ENCODE results near the gene SHISAL2B.

DNA sequence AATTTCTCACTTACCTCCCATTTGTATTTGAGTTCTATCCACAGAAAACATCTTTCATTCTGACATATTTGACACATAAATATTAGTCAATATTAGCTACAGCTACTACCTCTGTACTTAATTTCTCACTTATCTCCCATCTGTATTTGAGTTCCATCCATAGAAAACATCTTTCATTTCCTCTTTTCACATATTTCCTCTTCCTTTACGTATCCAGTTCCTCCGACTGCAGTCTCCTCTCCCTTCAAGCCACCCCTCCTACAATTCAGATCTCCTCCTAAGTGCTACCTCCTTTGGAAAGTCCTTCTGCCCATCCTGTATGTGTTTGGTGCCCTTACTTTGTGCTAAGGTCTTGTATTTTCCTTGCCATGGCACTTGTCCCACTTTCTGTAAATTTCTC, 76.6 kb downstream of the SHISAL2B start:
- TF ChIP-seq, protein P1, sequence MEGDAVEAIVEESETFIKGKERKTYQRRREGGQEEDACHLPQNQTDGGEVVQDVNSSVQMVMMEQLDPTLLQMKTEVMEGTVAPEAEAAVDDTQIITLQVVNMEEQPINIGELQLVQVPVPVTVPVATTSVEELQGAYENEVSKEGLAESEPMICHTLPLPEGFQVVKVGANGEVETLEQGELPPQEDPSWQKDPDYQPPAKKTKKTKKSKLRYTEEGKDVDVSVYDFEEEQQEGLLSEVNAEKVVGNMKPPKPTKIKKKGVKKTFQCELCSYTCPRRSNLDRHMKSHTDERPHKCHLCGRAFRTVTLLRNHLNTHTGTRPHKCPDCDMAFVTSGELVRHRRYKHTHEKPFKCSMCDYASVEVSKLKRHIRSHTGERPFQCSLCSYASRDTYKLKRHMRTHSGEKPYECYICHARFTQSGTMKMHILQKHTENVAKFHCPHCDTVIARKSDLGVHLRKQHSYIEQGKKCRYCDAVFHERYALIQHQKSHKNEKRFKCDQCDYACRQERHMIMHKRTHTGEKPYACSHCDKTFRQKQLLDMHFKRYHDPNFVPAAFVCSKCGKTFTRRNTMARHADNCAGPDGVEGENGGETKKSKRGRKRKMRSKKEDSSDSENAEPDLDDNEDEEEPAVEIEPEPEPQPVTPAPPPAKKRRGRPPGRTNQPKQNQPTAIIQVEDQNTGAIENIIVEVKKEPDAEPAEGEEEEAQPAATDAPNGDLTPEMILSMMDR (IDR thresholded peaks at IDR 0.05; ENCODE audit: low read depth, low read length, missing input control), result no peak
- TF ChIP-seq, protein P2, sequence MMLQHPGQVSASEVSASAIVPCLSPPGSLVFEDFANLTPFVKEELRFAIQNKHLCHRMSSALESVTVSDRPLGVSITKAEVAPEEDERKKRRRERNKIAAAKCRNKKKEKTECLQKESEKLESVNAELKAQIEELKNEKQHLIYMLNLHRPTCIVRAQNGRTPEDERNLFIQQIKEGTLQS (IDR thresholded peaks at IDR 0.05), result no peak
- TF ChIP-seq SP1 (IDR thresholded peaks at IDR 0.05) (no peak), GABPA (IDR thresholded peaks at IDR 0.05 in 1 of 2, conservative IDR thresholded peaks at IDR 0.05 in 1 of 2) (no peak), FOXA1 (IDR thresholded peaks at IDR 0.05) (no peak), TAF1 (conservative IDR thresholded peaks at IDR 0.05) (no peak), RAD21 (IDR thresholded peaks at IDR 0.05) (no peak), YY1 (IDR thresholded peaks at IDR 0.05) (no peak), JUND (IDR thresholded peaks at IDR 0.05) (no peak), RXRA (IDR thresholded peaks at IDR 0.05) (no peak)
- TF ChIP-seq, protein P3, sequence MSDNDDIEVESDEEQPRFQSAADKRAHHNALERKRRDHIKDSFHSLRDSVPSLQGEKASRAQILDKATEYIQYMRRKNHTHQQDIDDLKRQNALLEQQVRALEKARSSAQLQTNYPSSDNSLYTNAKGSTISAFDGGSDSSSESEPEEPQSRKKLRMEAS (IDR thresholded peaks at IDR 0.05), result no peak
- TF ChIP-seq, protein P4, sequence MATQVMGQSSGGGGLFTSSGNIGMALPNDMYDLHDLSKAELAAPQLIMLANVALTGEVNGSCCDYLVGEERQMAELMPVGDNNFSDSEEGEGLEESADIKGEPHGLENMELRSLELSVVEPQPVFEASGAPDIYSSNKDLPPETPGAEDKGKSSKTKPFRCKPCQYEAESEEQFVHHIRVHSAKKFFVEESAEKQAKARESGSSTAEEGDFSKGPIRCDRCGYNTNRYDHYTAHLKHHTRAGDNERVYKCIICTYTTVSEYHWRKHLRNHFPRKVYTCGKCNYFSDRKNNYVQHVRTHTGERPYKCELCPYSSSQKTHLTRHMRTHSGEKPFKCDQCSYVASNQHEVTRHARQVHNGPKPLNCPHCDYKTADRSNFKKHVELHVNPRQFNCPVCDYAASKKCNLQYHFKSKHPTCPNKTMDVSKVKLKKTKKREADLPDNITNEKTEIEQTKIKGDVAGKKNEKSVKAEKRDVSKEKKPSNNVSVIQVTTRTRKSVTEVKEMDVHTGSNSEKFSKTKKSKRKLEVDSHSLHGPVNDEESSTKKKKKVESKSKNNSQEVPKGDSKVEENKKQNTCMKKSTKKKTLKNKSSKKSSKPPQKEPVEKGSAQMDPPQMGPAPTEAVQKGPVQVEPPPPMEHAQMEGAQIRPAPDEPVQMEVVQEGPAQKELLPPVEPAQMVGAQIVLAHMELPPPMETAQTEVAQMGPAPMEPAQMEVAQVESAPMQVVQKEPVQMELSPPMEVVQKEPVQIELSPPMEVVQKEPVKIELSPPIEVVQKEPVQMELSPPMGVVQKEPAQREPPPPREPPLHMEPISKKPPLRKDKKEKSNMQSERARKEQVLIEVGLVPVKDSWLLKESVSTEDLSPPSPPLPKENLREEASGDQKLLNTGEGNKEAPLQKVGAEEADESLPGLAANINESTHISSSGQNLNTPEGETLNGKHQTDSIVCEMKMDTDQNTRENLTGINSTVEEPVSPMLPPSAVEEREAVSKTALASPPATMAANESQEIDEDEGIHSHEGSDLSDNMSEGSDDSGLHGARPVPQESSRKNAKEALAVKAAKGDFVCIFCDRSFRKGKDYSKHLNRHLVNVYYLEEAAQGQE (IDR thresholded peaks at IDR 0.05), result no peak
- TF ChIP-seq, protein P5, sequence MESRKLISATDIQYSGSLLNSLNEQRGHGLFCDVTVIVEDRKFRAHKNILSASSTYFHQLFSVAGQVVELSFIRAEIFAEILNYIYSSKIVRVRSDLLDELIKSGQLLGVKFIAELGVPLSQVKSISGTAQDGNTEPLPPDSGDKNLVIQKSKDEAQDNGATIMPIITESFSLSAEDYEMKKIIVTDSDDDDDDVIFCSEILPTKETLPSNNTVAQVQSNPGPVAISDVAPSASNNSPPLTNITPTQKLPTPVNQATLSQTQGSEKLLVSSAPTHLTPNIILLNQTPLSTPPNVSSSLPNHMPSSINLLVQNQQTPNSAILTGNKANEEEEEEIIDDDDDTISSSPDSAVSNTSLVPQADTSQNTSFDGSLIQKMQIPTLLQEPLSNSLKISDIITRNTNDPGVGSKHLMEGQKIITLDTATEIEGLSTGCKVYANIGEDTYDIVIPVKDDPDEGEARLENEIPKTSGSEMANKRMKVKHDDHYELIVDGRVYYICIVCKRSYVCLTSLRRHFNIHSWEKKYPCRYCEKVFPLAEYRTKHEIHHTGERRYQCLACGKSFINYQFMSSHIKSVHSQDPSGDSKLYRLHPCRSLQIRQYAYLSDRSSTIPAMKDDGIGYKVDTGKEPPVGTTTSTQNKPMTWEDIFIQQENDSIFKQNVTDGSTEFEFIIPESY (IDR thresholded peaks at IDR 0.05), result no peak
